ENCODE results near the gene HSF2BP. TPM values are rescaled to one million over a fixed set of nuclear protein-coding genes. Genes with fewer than 3 reads are reported as not detected.
"Not testable (repeated sequence)": the region's sequence is repeated elsewhere in the genome, so short reads cannot be mapped to it uniquely, and the experiment has no call there.

Gene HSF2BP
- total and polyA plus RNA-seq, 2 experiments from 2014 or later = 0.22 to 3.6 TPM

DNA sequence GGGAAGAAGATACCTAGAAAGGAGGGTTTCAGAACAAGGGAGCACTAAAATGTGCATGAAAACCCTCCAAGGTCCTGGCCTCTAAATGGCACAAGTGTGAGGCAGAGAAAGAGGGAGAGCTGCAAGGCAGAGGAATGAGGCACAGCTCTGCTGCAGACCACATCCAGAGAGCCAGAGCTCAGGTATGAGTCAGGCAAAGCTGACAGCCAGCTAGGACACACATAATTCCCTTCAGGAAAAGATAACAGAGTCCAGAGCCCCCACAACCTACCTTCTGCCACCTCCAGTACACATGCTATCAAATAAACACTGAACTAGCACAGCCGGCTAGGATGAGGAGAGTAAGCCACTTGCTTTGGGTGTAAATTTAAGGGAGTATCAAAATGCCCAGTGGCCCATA, 62.2 kb downstream of the HSF2BP start:
- TF ChIP-seq, protein P1, sequence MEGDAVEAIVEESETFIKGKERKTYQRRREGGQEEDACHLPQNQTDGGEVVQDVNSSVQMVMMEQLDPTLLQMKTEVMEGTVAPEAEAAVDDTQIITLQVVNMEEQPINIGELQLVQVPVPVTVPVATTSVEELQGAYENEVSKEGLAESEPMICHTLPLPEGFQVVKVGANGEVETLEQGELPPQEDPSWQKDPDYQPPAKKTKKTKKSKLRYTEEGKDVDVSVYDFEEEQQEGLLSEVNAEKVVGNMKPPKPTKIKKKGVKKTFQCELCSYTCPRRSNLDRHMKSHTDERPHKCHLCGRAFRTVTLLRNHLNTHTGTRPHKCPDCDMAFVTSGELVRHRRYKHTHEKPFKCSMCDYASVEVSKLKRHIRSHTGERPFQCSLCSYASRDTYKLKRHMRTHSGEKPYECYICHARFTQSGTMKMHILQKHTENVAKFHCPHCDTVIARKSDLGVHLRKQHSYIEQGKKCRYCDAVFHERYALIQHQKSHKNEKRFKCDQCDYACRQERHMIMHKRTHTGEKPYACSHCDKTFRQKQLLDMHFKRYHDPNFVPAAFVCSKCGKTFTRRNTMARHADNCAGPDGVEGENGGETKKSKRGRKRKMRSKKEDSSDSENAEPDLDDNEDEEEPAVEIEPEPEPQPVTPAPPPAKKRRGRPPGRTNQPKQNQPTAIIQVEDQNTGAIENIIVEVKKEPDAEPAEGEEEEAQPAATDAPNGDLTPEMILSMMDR (IDR thresholded peaks at IDR 0.05; ENCODE audit: low read depth, low read length) = no peak
- peak in 1 of 2 donors; percentile 44 for DNase-seq (ENCODE audit: low read depth in 1 of 2, low spot score in 1 of 2)
- H3K4me3 ChIP-seq = no peak overlapping the region
- H3K27ac ChIP-seq = no peak overlapping the region
- no peaks in the 10 kb centered on the region for H3K27me3 ChIP-seq
- H3K4me1 ChIP-seq (ENCODE audit: low read depth) = no peaks in the 10 kb centered on the region
- H3K36me3 ChIP-seq = no peaks in the 10 kb centered on the region
- H3K9me3 ChIP-seq (ENCODE audit: low read depth) = no peaks in the 10 kb centered on the region

DNA sequence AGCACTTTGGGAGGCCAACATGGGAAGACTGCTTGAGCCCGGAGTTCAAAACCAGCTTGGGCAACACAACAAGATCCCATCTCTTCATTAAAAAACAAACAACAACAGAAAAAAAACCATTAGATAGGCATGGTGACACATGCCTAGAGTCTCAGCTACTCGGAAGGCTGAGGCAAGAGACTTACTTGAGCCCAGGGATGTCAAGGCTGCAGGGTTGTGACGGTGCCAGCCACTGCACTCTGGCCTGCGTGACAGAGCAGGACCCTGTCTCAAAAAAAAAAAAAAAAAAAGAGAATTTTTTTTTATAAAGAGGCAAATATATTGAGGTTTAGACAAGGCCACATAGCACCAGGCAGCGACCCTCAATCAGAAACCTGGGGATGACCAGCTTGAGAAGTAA, 62.7 kb downstream of the HSF2BP start:
- Histone ChIP-seq H3K4me1 (ENCODE audit: low read depth) (no peaks in the 10 kb centered on the region), H3K27me3 (no peaks in the 10 kb centered on the region), H3K36me3 (no peaks in the 10 kb centered on the region), H3K4me3 (no peak overlapping the region), H3K27ac (no peak overlapping the region), H3K9me3 (ENCODE audit: low read depth) (no peaks in the 10 kb centered on the region)
- no peak for DNase-seq (ENCODE audit: low read depth in 1 of 2, low spot score in 1 of 2)
- TF ChIP-seq, protein P1 (IDR thresholded peaks at IDR 0.05; ENCODE audit: low read depth, low read length) = no peak

DNA sequence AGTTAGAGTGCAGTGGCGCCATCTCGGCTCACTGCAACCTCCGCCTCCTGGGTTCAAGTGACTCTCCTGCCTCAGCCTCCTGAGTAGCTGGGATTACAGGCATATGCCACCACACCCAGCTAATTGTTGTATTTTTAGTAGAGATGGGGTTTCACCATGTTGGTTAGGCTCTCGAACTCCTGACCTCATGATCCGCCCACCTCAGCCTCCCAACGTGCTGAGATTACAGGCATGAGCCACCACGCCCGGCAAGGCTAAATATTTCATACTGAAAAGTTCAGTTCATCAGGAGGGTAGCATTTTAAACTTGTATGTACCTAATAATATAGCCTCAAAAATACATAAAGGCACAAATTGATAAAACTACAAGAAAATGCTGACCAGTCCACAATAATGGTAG, 63.5 kb downstream of the HSF2BP start:
- not testable (repeated sequence) for H3K4me3 ChIP-seq; DNase-seq (ENCODE audit: low read depth in 1 of 2, low spot score in 1 of 2); H3K27ac ChIP-seq; H3K36me3 ChIP-seq; H3K27me3 ChIP-seq; H3K9me3 ChIP-seq (ENCODE audit: low read depth); H3K4me1 ChIP-seq (ENCODE audit: low read depth)

DNA sequence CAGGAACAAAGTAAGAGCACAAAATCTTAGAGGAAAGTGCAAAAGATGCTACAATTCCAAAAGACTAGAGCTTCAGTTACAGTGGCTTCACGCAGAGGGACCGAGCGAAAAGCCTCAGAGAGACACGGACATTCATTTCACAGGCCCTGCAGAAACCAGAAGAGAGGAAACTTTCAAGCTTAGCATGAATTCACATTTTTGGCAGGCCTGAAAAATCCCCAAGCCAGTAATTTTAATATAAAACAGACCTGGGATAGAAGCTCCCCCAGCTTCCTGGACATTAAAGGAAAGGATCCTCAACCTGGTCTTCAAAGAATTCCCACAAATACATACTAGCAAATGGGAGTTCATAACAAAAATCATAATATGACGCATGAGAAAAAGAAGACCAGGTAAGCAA, 66.2 kb downstream of the HSF2BP start:
- no peak overlapping the region for H3K27ac ChIP-seq
- H3K9me3 ChIP-seq (ENCODE audit: low read depth) = no peaks in the 10 kb centered on the region

DNA sequence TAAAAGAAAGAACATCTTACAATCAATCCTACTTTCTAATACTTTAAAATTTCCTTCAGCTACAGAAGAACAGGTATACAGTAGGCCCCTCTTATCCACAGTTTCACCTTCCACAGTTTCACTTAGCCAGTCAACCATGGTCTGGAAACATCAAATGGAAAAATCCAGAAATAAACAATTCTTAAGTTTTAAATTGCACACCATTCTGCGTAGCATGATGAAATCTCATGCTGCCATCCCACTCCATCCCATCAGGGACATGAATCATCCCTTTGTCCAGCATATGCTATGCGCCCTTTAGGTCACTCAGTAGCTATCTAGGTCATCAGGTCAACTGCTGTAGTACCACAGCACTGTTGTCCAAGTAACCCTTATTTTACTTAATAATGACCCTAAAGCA, 67.7 kb downstream of the HSF2BP start:
- no peak overlapping the region for H3K27ac ChIP-seq
- DNase-seq (ENCODE audit: low read depth in 1 of 2, low spot score in 1 of 2) = peak in 1 of 2 donors; percentile 69
- H3K4me1 ChIP-seq (ENCODE audit: low read depth) = no peaks in the 10 kb centered on the region
- no peak overlapping the region for H3K4me3 ChIP-seq
- H3K27me3 ChIP-seq = no peaks in the 10 kb centered on the region
- no peaks in the 10 kb centered on the region for H3K36me3 ChIP-seq
- TF ChIP-seq, protein P1 (IDR thresholded peaks at IDR 0.05; ENCODE audit: low read depth, low read length) = no peak
- no peaks in the 10 kb centered on the region for H3K9me3 ChIP-seq (ENCODE audit: low read depth)

More for the DNA sequence above, 66.2 kb downstream of the HSF2BP start:
- no peaks in the 10 kb centered on the region for H3K27me3 ChIP-seq
- no peaks in the 10 kb centered on the region for H3K36me3 ChIP-seq
- H3K4me1 ChIP-seq (ENCODE audit: low read depth) = no peaks in the 10 kb centered on the region
- DNase-seq (ENCODE audit: low read depth in 1 of 2, low spot score in 1 of 2) = no peak
- no peak overlapping the region for H3K4me3 ChIP-seq
- TF ChIP-seq, protein P1 (IDR thresholded peaks at IDR 0.05; ENCODE audit: low read depth, low read length) = no peak

DNA sequence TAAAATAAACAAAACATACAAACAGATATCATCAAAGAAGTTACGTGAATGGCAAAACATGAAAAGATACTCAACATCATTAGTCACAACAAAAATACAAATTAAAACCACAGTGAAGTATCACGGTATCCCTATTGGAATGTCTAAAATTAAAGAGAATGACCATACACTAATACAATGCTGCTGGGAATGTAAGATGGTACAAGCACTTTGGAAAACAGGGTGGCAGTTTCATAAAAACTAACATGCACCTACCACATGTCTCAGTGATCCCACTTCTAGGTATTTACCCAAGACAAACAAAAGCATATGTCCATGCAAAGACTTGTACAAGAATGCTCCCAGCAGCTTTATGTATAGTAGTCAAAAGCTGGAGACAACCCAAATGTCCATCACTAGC, 69.1 kb downstream of the HSF2BP start:
- Histone ChIP-seq H3K4me3 (no peak overlapping the region), H3K27ac (no peak overlapping the region), H3K27me3 (no peaks in the 10 kb centered on the region), H3K9me3 (ENCODE audit: low read depth) (no peaks in the 10 kb centered on the region), H3K36me3 (no peaks in the 10 kb centered on the region), H3K4me1 (ENCODE audit: low read depth) (peaks cover 2% of the 10 kb centered on the region)
- TF ChIP-seq, protein P1 (IDR thresholded peaks at IDR 0.05; ENCODE audit: low read depth, low read length) = no peak
- no peak for DNase-seq (ENCODE audit: low read depth in 1 of 2, low spot score in 1 of 2)
